ENCODE results near the gene EIF4G3. TPM values are rescaled to one million over a fixed set of nuclear protein-coding genes. Genes with fewer than 3 reads are reported as not detected.

Gene EIF4G3
- total RNA-seq, 1 donor from 2014 or later, result 43.0 TPM

DNA sequence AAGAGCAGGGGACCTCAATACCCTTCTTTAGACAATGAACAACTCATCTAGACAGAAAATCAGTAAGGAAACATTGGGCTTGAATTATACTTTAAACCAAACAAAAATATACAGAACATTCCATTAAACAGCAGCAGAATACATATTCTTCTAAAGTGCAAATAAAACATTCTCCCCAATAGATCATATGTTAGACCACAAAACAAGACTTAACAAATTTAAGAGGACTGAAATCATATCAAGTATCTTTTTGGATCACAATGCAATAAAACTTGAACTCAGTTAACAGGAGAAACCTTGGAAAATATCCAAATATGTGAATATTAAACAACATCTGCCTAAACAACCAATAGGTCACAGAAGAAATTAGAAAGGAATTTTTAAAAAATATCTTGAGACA lies 341.9 kb downstream of the EIF4G3 start:
- H3K27ac ChIP-seq, result no peak overlapping the region
- H3K27me3 ChIP-seq (ENCODE audit: low read depth), result no peaks in the 10 kb centered on the region
- TF ChIP-seq, protein P1, sequence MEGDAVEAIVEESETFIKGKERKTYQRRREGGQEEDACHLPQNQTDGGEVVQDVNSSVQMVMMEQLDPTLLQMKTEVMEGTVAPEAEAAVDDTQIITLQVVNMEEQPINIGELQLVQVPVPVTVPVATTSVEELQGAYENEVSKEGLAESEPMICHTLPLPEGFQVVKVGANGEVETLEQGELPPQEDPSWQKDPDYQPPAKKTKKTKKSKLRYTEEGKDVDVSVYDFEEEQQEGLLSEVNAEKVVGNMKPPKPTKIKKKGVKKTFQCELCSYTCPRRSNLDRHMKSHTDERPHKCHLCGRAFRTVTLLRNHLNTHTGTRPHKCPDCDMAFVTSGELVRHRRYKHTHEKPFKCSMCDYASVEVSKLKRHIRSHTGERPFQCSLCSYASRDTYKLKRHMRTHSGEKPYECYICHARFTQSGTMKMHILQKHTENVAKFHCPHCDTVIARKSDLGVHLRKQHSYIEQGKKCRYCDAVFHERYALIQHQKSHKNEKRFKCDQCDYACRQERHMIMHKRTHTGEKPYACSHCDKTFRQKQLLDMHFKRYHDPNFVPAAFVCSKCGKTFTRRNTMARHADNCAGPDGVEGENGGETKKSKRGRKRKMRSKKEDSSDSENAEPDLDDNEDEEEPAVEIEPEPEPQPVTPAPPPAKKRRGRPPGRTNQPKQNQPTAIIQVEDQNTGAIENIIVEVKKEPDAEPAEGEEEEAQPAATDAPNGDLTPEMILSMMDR (IDR thresholded peaks at IDR 0.05), result no peak
- H3K4me3 ChIP-seq, result no peak overlapping the region
- H3K36me3 ChIP-seq, result peaks cover 6% of the 10 kb centered on the region
- no peaks in the 10 kb centered on the region for H3K4me1 ChIP-seq
- H3K9me3 ChIP-seq, result no peaks in the 10 kb centered on the region
- intact Hi-C loops (cut with DNase I), result no loop called here
- ATAC-seq (no peak), DNase-seq (no peak)

DNA sequence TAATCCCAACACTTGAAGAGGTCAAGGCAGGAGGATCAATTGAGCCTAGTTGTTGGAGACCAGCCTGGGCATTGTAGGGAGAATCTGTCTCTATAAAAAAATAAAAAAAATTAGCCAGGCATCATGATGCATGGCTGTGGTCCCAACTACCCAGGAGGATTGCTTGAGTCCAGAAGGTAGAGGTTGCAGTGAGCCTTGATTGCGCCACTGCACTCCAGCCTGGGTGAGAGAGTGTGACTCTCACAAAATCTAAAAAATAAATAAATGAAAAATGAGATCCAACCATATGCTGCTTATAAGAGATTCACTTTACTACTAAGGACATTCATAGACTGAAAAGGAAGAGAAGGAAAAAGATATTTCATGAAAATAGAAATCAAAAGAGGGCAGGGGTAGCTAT lies 342.5 kb downstream of the EIF4G3 start:
- DNase-seq (no peak), ATAC-seq (no peak)
- Histone ChIP-seq H3K27ac (no peak overlapping the region), H3K4me1 (no peaks in the 10 kb centered on the region), H3K9me3 (no peaks in the 10 kb centered on the region), H3K27me3 (ENCODE audit: low read depth) (no peaks in the 10 kb centered on the region), H3K36me3 (peaks cover 5% of the 10 kb centered on the region), H3K4me3 (no peak overlapping the region)
- intact Hi-C loops (cut with DNase I), result no loop called here
- TF ChIP-seq, protein P1 (IDR thresholded peaks at IDR 0.05), result no peak

DNA sequence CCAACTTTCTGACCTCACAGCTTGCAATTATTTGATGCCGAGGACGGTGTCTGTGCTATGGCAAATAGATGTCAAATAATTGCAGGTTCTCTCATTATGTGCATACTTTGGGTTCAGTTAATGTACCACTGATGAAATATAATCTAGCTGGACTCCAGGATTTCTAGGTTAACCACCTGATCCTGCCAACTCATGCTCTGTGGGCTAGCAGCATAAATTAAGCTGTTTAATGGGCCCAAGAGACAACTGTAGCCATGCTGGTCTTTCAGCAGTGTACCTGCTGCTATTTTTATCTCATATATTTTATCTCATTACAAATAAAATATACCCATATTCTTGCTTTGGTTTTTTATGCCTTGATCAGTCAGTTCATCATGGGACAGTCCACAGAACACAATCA lies 346.3 kb downstream of the EIF4G3 start:
- H3K27ac ChIP-seq, result no peak overlapping the region
- intact Hi-C loops (cut with DNase I), result no loop called here
- DNase-seq (no peak), ATAC-seq (no peak)
- TF ChIP-seq, protein P1 (IDR thresholded peaks at IDR 0.05), result no peak
- no peaks in the 10 kb centered on the region for H3K4me1 ChIP-seq
- H3K9me3 ChIP-seq, result no peaks in the 10 kb centered on the region
- H3K36me3 ChIP-seq, result peaks cover 23% of the 10 kb centered on the region
- no peak overlapping the region for H3K4me3 ChIP-seq
- H3K27me3 ChIP-seq (ENCODE audit: low read depth), result no peaks in the 10 kb centered on the region

DNA sequence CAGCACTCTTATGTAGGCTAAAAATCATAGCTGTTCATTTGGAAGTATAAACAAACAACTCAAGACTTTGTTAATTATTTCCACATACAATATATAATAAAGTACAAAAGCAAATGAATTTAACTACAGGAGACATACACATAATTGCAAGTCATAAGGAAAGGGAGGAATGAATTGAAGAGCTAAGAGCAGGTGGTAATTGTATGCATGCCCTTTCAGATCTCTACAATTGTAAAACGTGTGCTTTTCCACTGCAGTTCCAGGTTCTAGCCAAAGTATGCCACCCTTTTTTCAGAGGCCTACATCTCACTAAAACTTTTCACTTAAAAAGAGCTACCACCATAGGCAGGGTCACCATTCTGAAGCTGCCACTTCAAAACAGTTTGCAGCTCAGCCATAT lies 346.8 kb downstream of the EIF4G3 start:
- H3K4me1 ChIP-seq, result no peaks in the 10 kb centered on the region
- ATAC-seq, result no peak
- no peak for DNase-seq
- intact Hi-C loops (cut with DNase I), result no loop called here
- H3K9me3 ChIP-seq, result no peaks in the 10 kb centered on the region
- H3K27me3 ChIP-seq (ENCODE audit: low read depth), result no peaks in the 10 kb centered on the region
- H3K27ac ChIP-seq, result no peak overlapping the region
- peaks cover 24% of the 10 kb centered on the region for H3K36me3 ChIP-seq
- H3K4me3 ChIP-seq, result no peak overlapping the region
- TF ChIP-seq, protein P1 (IDR thresholded peaks at IDR 0.05), result no peak

DNA sequence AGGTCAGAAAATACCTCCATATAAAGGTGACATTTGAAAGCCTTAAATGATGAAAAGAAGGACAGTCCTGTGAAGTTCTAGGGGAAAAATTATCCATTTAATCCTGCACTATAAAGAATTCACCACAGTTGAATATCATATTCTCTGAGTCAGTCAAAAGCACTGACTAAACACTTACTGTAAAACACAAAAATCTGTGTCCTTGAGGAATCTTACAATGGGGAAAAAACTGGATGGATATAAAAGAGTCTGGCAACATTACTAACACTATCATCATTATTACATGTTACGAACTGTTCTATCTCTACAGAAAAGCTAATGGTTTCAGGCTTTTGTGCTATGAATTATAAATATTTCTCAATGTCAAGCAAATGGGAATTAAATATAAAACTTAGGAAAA lies 347.2 kb downstream of the EIF4G3 start:
- Histone ChIP-seq H3K27me3 (ENCODE audit: low read depth) (no peaks in the 10 kb centered on the region), H3K36me3 (peaks cover 29% of the 10 kb centered on the region), H3K9me3 (no peaks in the 10 kb centered on the region), H3K4me1 (no peaks in the 10 kb centered on the region), H3K27ac (no peak overlapping the region), H3K4me3 (no peak overlapping the region)
- intact Hi-C loops (cut with DNase I), result no loop called here
- DNase-seq, result no peak
- no peak for ATAC-seq
- TF ChIP-seq, protein P1 (IDR thresholded peaks at IDR 0.05), result no peak

DNA sequence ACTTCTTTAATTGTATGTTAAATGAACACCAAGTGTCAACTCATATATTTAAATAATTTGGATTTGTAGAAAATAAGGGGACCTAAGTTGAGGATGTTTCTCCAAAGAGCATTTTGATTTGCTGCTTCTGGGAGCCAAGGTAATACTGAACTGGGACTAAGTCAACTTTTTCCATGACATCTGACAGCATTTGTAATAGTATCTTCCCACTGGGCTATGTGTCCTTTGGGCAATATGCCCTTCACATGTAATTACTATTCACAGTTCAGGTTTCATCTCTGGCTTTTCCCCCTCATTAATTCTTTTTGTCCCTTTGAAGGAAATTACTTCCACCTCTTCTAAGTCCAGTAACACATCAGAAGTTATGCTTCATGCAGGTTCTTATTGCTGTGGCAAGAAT lies 352.9 kb downstream of the EIF4G3 start:
- DNase-seq (no peak), ATAC-seq (no peak)
- Histone ChIP-seq H3K4me3 (no peak overlapping the region), H3K27me3 (ENCODE audit: low read depth) (no peaks in the 10 kb centered on the region), H3K9me3 (no peaks in the 10 kb centered on the region), H3K36me3 (peaks cover 44% of the 10 kb centered on the region), H3K4me1 (no peaks in the 10 kb centered on the region), H3K27ac (no peak overlapping the region)
- intact Hi-C loops (cut with DNase I), result no loop called here
- TF ChIP-seq, protein P1 (IDR thresholded peaks at IDR 0.05), result no peak

All from lower lobe of right lung (tissue), 2 donors.